Endothelial cell of umbilical vein (primary cell): Measurements from ENCODE around the gene APBA2. TPM values are rescaled to one million over a fixed set of nuclear protein-coding genes. Genes with fewer than 3 reads are reported as not detected.

Experiments used
- BruUV-seq: library from RNA; stranded (reverse); fragments of 400-500 nt; replicated peaks from 2 replicates; lab custom pipeline; 2021; lab: Mats Ljungman, UMichigan
- CTCF ChIA-PET: fragments of 300-600, 350-600 bp; sonication (Branson Sonifier 250); formaldehyde crosslinking; loops from one replicate; lab custom pipeline; 2021; ENCODE audit warnings: antibody characterized with exemption, inconsistent platforms; lab: Charles Lee
- POLR2A ChIA-PET: fragments of 300-600, 350-600 bp; sonication (Branson Sonifier 250); formaldehyde crosslinking; loops from one replicate; lab custom pipeline; 2021; ENCODE audit warnings: antibody characterized with exemption, inconsistent platforms; lab: Charles Lee
- DNase-seq: peaks from one replicate; pipeline ENCODE4 v3.0.0-alpha.2; 2011; ENCODE audit warnings: low read depth, low spot score
- FAIRE-seq: peaks from 2 replicates; lab custom pipeline; 2011; peaks lifted over from hg19 to GRCh38; lab: Jason Lieb, UNC
- H2AFZ ChIP-seq: 2 replicates; pipeline ENCODE4 v1.6.0; 2012; ENCODE audit warnings: low read depth, low read length, control low read depth, inconsistent platforms
- H3K27ac ChIP-seq: 2 replicates; pipeline ENCODE4 v1.5.1; 2011; ENCODE audit warnings: low read depth, mild to moderate bottlenecking, control low read depth, low read length, moderate library complexity; ENCODE audit not compliant: insufficient read depth
- H3K27me3 ChIP-seq, 2 experiments: 2 replicates each; pipeline versions ENCODE4 v1.6.0 to v1.6.1; 2011; ENCODE audit warnings: low read length in 2 of 2, mixed read lengths in 1 of 2; ENCODE audit not compliant: control insufficient read depth in 2 of 2, insufficient read depth in 2 of 2
- H3K36me3 ChIP-seq, 2 experiments: 2 replicates in 1 of 2; 3 replicates in 1 of 2; pipeline ENCODE4 v1.5.1; 2011; ENCODE audit warnings: low read length in 2 of 2, mild to moderate bottlenecking in 1 of 2, moderate library complexity in 1 of 2; ENCODE audit not compliant: control insufficient read depth in 2 of 2, insufficient read depth in 2 of 2; ENCODE audit errors: extremely low read depth in 1 of 2
- H3K4me1 ChIP-seq: 3 replicates; pipeline ENCODE4 v1.5.1; 2011; ENCODE audit warnings: mild to moderate bottlenecking, low read length; ENCODE audit not compliant: control insufficient read depth, insufficient read depth; ENCODE audit errors: extremely low read depth
- H3K4me2 ChIP-seq: 2 replicates; pipeline ENCODE4 v1.6.1; 2011; ENCODE audit warnings: low read length, control low read depth, mixed read lengths; ENCODE audit not compliant: insufficient read depth
- H3K4me3 ChIP-seq, 3 experiments: fragments of 200-600 bp in 1 of 3; sonication (generic), shearing (Covaris generic) in 1 of 3; replicated peaks in 1 of 3; 2 replicates each; pipeline ENCODE4 v1.5.1; 2011 to 2016; ENCODE audit warnings: control low read depth in 3 of 3, low read length in 3 of 3, mild to moderate bottlenecking in 2 of 3, inconsistent platforms in 1 of 3, low read depth in 1 of 3, moderate library complexity in 1 of 3; ENCODE audit not compliant: insufficient read depth in 1 of 3
- H3K79me2 ChIP-seq: 2 replicates; pipeline ENCODE4 v1.6.0; 2012; ENCODE audit warnings: low read length, inconsistent platforms; ENCODE audit not compliant: control insufficient read depth, insufficient read depth
- H3K9ac ChIP-seq: replicated peaks from 2 replicates; pipeline ENCODE3; 2011; ENCODE audit warnings: low read length, control low read depth; ENCODE audit not compliant: insufficient read depth; ENCODE audit errors: extremely low read depth
- H3K9me1 ChIP-seq: replicated peaks from 3 replicates; pipeline ENCODE4 v1.6.0; 2011; ENCODE audit warnings: mild to moderate bottlenecking, low read length; ENCODE audit not compliant: control insufficient read depth, insufficient read depth; ENCODE audit errors: extremely low read depth
- H3K9me3 ChIP-seq: replicated peaks from 2 replicates; pipeline ENCODE4 v1.5.1; 2012; ENCODE audit warnings: low read length, inconsistent platforms; ENCODE audit not compliant: control insufficient read depth, insufficient read depth
- H4K20me1 ChIP-seq: replicated peaks from 2 replicates; pipeline ENCODE3; 2011; ENCODE audit warnings: mild to moderate bottlenecking, low read length; ENCODE audit not compliant: control insufficient read depth, insufficient read depth; ENCODE audit errors: extremely low read depth
- CTCF ChIP-seq, 2 donors: IDR thresholded peaks; 1 replicate in 1 of 2; 2 replicates in 1 of 2; pipeline ENCODE4 v1.5.1; 2011; ENCODE audit warnings: low read length in 2 of 2, mild to moderate bottlenecking in 2 of 2, moderate library complexity in 2 of 2, control low read depth in 1 of 2, inconsistent platforms in 1 of 2, low read depth in 1 of 2; ENCODE audit not compliant: insufficient read depth in 1 of 2; ENCODE audit errors: extremely low read depth in 1 of 2
- EZH2 ChIP-seq: IDR thresholded peaks from 2 replicates; pipeline ENCODE4 v1.6.1; 2012; ENCODE audit warnings: borderline replicate concordance, low read depth, mild to moderate bottlenecking, moderate library complexity, low read length, inconsistent platforms; ENCODE audit not compliant: severe bottlenecking
- FOS ChIP-seq: IDR thresholded peaks from 2 replicates; pipeline ENCODE4 v1.6.1; 2011; ENCODE audit warnings: mild to moderate bottlenecking, low read length, moderate library complexity, borderline replicate concordance; ENCODE audit not compliant: insufficient read depth
- GATA2 ChIP-seq: IDR thresholded peaks from 2 replicates; pipeline ENCODE4 v1.7.0; 2011; ENCODE audit warnings: low read depth, mild to moderate bottlenecking, moderate library complexity, mixed read lengths, low read length; ENCODE audit not compliant: insufficient read length, insufficient read depth
- JUN ChIP-seq: IDR thresholded peaks from 2 replicates; pipeline ENCODE4 v1.6.1; 2011; ENCODE audit warnings: borderline replicate concordance, low read depth; ENCODE audit not compliant: insufficient read length, insufficient read depth
- MAX ChIP-seq: IDR thresholded peaks from 2 replicates; pipeline ENCODE4 v1.6.1; 2011; ENCODE audit not compliant: insufficient read depth, insufficient read length
- MYC ChIP-seq: IDR thresholded peaks from one replicate; pipeline ENCODE4 v1.6.1; 2011; ENCODE audit warnings: mild to moderate bottlenecking, low read depth, low read length
- POLR2A ChIP-seq: IDR thresholded peaks from 2 replicates; pipeline ENCODE4 v1.6.1; 2012; ENCODE audit warnings: low read depth, mild to moderate bottlenecking, control low read depth, low read length
- POLR2AphosphoS5 ChIP-seq: IDR thresholded peaks from 2 replicates; pipeline ENCODE4 v1.6.1; 2012; ENCODE audit warnings: low read depth, mild to moderate bottlenecking, control low read depth, low read length, moderate library complexity; ENCODE audit not compliant: insufficient read depth
- dilution Hi-C: fragments of 300-500 bp; cut with MboI; formaldehyde crosslinking; loops from one replicate; pipeline ENCODE4 v1.15.0; 2019; ENCODE audit warnings: low sequenced_read_pairs; ENCODE audit not compliant: extremely low pct_ligation_motif_present
- intact Hi-C: fragments of 100-400 bp; cut with micrococcal nuclease; formaldehyde crosslinking; loops from one replicate; pipeline ENCODE4 v1.10.0; 2022
- polyA plus RNA-seq, 4 experiments: library from polyadenylated mRNA; depleted of rRNA in 3 of 4; stranded (reverse) in 3 of 4; unstranded in 1 of 4; fragments of >200 nt; gene quantifications; 2 replicates each; pipeline versions ENCODE4 v1.2.1 to v1.2.3, GENCODE V29; 2011 to 2012; ENCODE audit warnings: missing spikeins in 1 of 4
- total RNA-seq: library from RNA; stranded (reverse); gene quantifications from 2 replicates; pipeline ENCODE4 v1.2.3, GENCODE V29; 2021

Gene APBA2
- total and polyA plus RNA-seq, 2 donors (not counting 3 experiments of a cell fraction or from before 2014, with no cell fraction given) = 5.7 to 11.1 TPM

- Histone ChIP-seq H3K27ac (no peak overlapping the region), H3K4me3 (no peak overlapping the region), H3K79me2 (no peaks in the 10 kb centered on the region), H3K4me2 (no peak overlapping the region), H3K9me1 (no peaks in the 10 kb centered on the region), H3K9ac (no peak overlapping the region), H3K9me3 (no peaks in the 10 kb centered on the region), H2AFZ (no peak overlapping the region), H3K36me3 (no peaks in the 10 kb centered on the region), H3K27me3 (no peaks in the 10 kb centered on the region), H4K20me1 (no peaks in the 10 kb centered on the region), H3K4me1 (no peaks in the 10 kb centered on the region)
- no peak for FAIRE-seq
- no peak for DNase-seq
- TF ChIP-seq EZH2 (no peak), POLR2A (no peak), GATA2 (no peak), POLR2AphosphoS5 (no peak), MAX (no peak), FOS (no peak), CTCF (IDR thresholded peaks at IDR 0.05; ENCODE audit: extremely low read depth in 1 of 2, insufficient read depth in 1 of 2, low read depth in 1 of 2, low read length in 2 of 2) (no peak), MYC (no peak), JUN (no peak)
- intact Hi-C loops (loop anchor here (5.0 kb wide), 1 partner anchor 34 kb away; no protein-coding TSS in a partner anchor), dilution Hi-C loops (no loop called here)
- ChIA-PET CTCF (interaction anchor here (1.4 kb wide), 1 partner anchor 9 kb away, joined by 5 read pairs; no protein-coding TSS in a partner anchor), POLR2A (no interaction called here)
- no TSS peak for BruUV-seq
Measured at GRCh38 chr15:28903555-28903954, 17.8 kb downstream of the APBA2 start.
